Limb (tissue), 2 donors: Measurements from ENCODE around the gene ITIH3.
A peak's percentile ranks its signal among the peaks of the same experiment; 100 is the strongest.

Experiments
- DNase-seq, 2 donors: peaks; one replicate each; pipeline ENCODE4 v3.0.0-alpha.2; 2016; ENCODE audit errors: extremely low spot score in 2 of 2

The ITIH3 gene

DNA sequence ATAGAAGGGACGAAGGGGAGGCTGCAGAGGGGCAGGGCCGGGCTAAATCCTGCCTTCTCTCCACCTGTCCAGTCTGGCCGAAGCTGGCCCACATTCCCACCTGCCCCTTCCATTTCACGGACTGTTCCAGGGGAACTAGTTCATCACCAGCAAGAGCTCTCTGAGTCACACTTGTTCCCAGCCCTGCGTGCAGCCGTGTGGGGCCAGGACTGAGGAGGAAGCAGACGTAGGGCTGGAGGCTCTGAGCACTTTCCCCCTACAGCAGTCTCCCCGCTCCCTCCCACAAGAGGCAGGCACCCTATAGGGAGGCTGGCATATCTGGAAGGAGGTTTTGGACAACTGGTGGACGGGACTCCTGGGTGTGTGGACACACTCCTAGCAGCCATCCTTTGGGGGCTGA lies 32.8 kb downstream of the ITIH3 start:
- DNase-seq, result no peak

DNA sequence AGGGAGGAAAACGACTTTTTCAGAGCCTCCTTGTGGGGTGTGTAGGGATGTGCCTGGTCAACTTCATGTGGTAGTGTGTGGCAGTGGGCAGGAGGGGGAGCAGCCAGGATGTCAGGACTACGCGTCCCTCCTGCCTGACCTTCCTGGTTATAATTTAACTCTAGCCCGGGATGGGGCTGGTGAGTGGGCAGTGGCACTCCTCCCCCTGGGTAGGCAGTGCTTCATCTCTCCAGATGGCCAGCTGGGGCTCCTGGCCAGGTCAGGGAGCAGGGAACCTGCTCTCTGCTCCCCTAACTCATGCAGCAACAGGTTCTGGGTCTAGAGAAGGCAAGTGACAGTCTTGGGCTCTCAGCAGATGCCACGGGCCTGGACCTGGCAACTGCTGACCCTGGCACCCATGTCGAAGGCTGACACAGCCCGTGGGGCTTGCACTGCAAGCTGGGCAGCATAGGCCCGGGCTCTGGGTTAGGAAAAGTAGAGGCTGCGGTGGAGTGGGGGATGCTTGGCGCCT lies 33.3 kb downstream of the ITIH3 start:
- no peak for DNase-seq

DNA sequence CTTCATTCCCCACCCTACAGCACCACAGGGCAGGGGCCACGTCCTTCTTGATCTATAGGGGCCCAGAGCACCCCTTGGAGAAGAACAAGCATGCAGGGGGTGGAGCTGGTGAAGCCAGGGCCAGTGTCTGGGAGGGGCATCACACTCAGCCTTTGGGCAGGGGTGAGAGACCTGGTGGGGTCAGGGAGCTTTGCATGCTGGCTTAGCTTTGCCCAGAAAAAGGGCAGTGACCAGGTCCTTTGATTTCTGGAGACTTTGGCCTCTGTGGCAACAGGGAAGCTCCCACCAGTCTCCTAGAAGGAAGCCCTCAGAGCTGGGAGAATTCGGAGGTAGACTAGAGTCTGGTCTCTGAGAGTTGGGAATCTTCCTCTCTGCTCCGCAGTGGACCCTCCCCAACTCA lies 34.9 kb downstream of the ITIH3 start:
- no peak for DNase-seq

GRCh38 chr3:52829906-52830463 lies 35.4 kb downstream of the ITIH3 start:
- no peak for DNase-seq

DNA sequence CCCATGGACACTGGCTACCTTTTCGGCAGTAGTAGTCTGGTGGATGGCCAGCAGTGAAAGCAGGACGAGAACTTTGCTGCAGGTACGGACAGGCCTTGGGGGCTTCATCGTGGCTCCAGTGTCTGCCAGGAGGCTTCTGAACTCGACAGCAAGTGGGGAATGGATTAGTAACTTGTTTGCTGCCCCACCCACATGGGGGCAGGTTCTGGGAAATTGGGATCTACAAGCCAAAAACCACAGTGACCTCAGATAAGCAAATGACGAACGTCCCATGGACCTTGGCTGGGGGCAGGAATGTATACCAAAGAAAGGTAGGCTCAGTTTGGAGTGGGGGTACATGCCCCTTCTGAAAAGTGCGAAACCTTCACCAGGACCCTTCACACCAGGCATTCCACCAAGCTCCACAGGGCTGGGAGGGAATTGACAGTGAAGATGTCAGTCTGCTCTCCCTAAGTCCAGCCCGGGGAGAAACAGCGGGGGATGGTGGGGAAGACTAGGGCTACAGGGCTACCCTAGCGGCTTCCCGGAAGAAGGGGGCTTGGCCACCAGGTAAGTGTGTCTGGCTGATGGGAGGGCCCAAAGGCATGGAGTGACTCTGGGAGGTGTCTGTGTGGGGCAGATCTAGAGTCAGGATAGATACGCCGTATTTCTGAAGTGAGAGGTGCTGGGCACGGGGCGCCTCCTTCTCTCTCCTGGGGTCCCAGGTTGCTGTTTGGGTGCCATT lies 36.1 kb downstream of the ITIH3 start, which contains the start of gene ITIH4:
Gene ITIH4 (minus strand): TSS at position 138 of the 724 bp plus-strand sequence. CDS start 30 bp downstream, at position 108.
- DNase-seq, result no peak

DNA sequence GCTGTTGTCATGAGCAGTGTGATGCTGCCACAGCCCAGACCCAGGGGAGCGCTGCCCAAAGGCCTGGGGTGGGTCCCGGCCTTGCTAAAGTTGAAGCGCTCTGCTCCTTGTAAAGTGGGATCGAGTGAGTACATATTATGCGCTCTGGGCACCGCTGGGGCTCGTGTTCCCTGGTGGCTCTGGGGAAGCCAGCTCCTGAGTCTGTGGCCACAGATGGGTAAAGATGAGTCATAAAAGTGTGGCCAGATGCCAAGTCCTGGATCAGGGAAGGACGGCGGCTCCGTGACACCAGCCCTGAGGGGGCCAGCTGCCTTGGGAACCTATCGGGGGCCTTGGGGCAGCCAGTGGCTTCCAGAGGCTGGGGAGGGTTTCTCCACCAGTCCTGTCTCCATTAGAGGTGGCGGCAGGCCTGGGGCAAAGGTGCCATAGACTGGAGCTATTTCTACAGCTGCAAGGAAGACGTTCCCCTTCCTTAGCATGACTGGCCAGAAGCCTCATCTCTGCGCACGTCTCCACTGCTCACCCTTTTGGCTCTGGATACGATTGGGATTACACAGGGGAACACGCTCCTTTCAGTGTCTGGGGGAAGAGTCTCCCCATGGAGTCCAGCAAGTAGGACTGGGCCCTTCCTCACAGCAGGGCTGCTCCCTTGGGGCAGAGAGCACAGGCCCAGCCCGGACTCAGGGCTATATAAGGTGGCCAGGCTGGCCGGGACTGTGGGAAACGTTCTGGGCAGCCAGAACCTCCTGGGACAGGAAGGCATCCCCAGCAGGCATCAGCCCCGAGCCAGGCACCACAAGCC lies 37.1 kb downstream of the ITIH3 start:
- DNase-seq, result peak in 1 of 2 donors; percentile 42

DNA sequence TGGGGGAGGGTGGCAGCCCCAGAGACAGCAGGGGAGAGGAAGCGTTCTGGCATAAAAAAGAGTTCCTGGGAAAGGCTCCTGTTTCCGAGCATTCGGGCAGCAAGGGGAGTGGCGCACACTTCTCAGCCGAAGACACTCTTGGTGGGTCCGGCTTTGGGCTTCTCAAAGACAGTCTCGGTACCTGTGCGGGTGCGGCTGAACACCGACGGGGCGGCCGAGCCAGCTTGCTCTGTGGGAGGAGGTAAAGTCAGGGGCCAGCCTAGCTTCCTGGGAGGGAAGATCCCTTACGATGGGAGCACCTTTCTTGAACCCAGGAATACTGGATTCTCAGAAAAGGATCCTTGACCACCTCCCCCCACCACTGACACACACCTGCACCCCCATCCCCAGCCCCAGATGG lies 38.6 kb downstream of the ITIH3 start:
- DNase-seq, result no peak

DNA sequence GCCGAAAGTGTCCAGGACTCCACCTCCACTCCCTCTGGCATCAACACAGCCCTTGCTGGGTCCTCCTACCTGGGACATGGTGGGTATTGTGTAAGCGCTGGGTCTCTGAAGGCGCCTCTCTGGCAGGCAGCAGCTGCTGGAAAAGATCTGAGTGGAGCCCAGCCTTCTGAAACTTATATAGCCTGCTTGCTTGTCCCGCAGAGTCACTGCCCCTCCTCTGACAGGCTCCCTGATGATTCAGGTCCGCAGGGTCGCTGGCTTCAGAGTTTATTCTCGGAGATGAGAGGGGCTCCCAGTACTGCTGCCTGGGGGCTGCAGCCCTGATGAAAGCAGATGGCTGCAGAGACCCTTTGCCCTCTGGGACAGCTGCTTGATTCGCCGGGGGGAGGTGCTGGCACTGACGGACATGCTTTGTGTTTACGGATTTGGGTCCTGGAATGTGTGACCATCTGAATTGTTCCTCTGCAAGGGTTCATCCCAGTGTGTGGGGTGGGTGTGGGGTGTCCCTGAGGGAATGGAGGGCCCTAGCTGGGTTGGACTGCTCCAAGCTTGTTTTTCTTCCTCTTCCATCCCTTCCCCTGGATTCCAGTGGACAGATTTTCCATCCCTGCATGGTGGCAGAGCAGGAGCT lies 40.4 kb downstream of the ITIH3 start, which contains the start of gene MUSTN1:
Gene MUSTN1 (minus strand): TSS at position 149 of the 631 bp plus-strand sequence. CDS start 71 bp downstream, at position 78.
- DNase-seq, result peak; percentile 48 to 68

- no peak for DNase-seq
Observed at GRCh38 chr3:52835766-52836470, 41.3 kb downstream of the ITIH3 start.

- no peak for DNase-seq
Observed at GRCh38 chr3:52836471-52836845, 41.9 kb downstream of the ITIH3 start.

GRCh38 chr3:52836986-52837385 lies 42.4 kb downstream of the ITIH3 start:
- DNase-seq, result no peak

DNA sequence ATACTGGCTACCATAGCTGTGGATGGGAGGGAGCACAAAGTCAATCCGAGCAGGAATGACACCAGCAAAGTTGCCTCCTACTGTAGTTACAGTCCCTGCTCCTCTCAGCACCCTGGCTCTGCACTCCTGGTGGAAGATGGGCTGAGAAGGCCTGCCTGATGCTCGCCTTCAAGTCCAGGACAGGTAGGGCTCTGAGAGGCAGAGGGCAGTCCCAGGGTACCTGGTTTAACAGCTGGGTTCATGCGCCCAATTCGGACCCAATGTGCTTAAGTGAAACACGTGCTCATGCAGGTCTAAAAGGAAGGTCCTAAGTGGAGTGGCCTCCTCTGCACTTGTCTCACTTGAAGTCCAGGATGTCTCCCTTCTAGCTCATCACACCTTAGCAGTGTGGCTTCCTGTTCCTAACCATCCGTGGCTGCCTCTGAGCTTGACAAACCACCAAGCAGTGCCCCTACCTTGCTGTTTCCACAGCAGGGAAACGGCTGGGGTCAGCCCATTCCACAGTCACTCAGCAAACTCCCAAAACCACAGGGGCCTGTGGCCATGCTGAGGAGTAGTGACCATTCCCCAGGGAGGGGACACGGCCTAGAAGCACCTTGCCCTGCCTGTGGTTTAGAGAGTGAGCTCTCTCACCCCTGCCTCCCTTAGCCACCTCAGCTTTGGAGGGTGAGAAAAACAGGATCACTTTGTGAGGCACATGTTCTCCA lies 44.1 kb downstream of the ITIH3 start:
- DNase-seq, result no peak

GRCh38 chr3:52839268-52839575 lies 44.6 kb downstream of the ITIH3 start:
- DNase-seq, result no peak

DNA sequence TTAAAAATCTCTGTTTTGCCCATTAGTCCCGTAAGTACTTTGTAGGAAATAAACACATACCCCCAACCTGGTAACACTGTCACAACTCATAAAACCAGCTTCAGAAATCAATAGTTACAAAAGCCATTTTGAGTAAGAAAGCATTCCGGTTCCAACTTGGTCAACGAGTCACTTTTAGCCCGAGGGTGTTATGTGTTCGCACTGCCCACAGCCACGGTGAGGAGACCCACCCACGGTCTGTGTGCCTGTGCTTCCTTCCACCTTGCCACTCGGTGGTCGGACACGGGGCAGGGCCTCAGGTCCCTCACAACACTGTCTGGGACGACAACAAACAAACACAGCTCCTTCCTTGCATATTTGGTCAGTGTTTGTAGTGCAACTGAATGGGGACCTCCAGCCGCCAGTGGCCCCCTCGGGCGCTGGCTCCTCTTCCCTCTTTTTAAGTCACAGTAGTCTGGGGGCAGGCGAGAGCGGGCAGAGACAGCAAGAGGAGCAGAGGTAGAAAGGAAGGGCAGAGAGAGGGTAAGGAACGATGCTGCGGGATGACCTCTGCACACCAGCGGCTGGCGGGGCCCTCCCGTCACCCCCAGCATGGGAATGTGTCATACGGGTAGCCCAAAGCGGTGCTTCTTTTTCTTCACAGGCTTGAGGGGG lies 45.4 kb downstream of the ITIH3 start:
- no peak for DNase-seq

GRCh38 chr3:52841211-52841980 lies 46.8 kb downstream of the ITIH3 start:
- no peak for DNase-seq

GRCh38 chr3:52841981-52842340 lies 47.4 kb downstream of the ITIH3 start:
- no peak for DNase-seq

DNA sequence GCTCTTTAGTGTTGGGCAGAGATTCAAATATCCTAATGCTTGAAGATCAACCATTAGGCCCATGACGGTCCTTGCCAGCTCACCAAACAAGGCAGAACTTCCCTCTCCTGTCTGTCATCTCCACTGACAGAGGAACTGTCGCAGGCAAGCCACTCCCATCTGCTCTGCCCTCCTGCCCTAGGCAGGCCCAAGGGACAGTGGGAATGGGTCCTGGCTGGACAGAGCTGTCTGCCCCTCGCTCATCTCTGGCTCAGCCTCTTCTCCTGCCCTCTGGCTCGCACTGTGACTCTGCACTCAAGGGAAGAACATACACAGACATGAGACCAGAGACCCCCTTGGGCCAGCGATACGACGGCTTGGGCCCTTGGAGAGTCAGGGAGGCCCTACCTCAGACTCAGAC lies 47.8 kb downstream of the ITIH3 start:
- no peak for DNase-seq

- no peak for DNase-seq
Observed at GRCh38 chr3:52843108-52843865, 48.7 kb downstream of the ITIH3 start.

GRCh38 chr3:52843881-52844280 lies 49.3 kb downstream of the ITIH3 start:
- DNase-seq, result no peak
